ENCODE results near the gene TANC1. TPM values are rescaled to one million over a fixed set of nuclear protein-coding genes. Genes with fewer than 3 reads are reported as not detected.

The TANC1 gene
- total RNA-seq, 1 donor from 2014 or later: 84.1 TPM

DNA sequence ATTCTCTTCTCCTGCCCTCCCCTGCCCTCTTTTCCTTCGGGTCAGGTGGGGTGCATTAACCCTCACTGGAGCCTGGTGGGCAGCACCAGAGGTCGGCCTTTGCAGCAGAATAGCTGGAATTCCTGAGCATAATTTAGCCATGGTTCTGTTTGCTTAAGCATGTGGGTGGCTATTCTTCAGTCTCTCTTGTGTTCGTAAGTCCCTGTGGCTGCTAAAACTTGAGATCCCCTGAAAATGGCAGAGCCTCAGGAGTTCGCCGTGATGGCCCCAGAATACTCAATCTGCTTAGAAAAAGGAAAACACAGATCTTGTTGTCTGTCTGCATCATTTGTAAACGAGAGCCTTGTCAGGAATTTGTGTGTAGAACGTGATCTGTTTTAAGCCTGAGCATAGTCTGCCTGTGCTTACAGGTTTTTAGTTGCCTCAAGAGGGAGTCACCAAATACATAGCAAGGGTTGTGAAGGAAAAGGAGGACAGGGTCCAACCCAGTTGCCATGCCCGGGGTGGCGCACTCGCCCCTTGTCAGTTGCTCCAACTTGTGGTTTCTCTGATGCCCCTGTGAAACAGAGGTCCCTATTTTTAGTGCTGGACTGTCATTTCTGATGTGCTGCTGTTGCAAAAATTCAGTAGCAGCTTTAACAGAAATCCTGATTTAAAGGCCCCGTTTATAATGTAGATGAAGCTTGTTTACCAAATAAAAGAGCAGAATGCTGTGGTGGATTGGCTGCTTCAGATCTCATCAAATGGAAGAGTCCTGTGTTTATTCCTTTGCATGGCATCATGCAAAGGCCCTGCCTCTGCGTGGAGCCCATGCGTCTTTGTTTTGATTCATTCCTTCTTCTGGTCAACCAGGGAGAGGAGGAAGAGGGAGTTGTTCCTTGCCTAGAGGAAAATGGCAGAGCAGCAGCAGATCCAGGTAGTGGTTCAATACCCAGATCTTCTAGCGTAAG, 243.3 kb downstream of the TANC1 start:
- Mint-ChIP-seq H3K9me3 (ENCODE audit: unreplicated experiment) (no peaks in the 10 kb centered on the region), H3K4me1 (ENCODE audit: unreplicated experiment) (peaks cover 7% of the 10 kb centered on the region)
- no peak for DNase-seq (ENCODE audit: low spot score)

DNA sequence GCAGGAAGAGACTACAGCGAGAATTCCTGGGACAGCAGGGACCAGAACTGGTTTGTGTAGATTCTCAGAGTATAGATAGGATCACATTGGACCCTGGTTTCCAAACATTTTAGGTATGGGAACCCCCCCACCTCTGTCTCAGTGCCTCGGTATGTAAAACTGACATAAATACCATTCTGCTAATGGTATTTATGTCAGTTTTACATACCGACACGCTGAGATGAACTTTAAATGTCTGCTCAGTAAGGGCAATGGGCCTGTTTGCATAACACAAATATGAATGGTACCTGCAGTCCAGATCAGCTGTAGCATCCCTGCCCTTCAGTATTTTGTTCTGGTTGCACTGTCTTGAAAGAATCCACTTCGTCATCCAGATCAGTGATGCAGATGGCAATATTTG, 244.9 kb downstream of the TANC1 start:
- peaks cover 50% of the 10 kb centered on the region for H3K36me3 Mint-ChIP-seq (ENCODE audit: low read depth, unreplicated experiment)
- no peak overlapping the region for H3K4me3 Mint-ChIP-seq (ENCODE audit: unreplicated experiment)
- TF ChIP-seq, protein P1, sequence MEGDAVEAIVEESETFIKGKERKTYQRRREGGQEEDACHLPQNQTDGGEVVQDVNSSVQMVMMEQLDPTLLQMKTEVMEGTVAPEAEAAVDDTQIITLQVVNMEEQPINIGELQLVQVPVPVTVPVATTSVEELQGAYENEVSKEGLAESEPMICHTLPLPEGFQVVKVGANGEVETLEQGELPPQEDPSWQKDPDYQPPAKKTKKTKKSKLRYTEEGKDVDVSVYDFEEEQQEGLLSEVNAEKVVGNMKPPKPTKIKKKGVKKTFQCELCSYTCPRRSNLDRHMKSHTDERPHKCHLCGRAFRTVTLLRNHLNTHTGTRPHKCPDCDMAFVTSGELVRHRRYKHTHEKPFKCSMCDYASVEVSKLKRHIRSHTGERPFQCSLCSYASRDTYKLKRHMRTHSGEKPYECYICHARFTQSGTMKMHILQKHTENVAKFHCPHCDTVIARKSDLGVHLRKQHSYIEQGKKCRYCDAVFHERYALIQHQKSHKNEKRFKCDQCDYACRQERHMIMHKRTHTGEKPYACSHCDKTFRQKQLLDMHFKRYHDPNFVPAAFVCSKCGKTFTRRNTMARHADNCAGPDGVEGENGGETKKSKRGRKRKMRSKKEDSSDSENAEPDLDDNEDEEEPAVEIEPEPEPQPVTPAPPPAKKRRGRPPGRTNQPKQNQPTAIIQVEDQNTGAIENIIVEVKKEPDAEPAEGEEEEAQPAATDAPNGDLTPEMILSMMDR (IDR thresholded peaks at IDR 0.05; ENCODE audit: unreplicated experiment): no peak
- DNase-seq (ENCODE audit: low spot score): no peak
- no peaks in the 10 kb centered on the region for H3K9me3 Mint-ChIP-seq (ENCODE audit: unreplicated experiment)
- no peak overlapping the region for H3K27ac Mint-ChIP-seq (ENCODE audit: unreplicated experiment)
- peaks cover 7% of the 10 kb centered on the region for H3K4me1 Mint-ChIP-seq (ENCODE audit: unreplicated experiment)
- peaks cover 17% of the 10 kb centered on the region for H3K27me3 Mint-ChIP-seq (ENCODE audit: unreplicated experiment)

More for the DNA sequence above, 243.3 kb downstream of the TANC1 start:
- TF ChIP-seq, protein P1 (IDR thresholded peaks at IDR 0.05; ENCODE audit: unreplicated experiment): no peak
- Mint-ChIP-seq H3K4me3 (ENCODE audit: unreplicated experiment) (no peak overlapping the region), H3K27ac (ENCODE audit: unreplicated experiment) (no peak overlapping the region), H3K27me3 (ENCODE audit: unreplicated experiment) (peaks cover 17% of the 10 kb centered on the region), H3K36me3 (ENCODE audit: low read depth, unreplicated experiment) (peaks cover 55% of the 10 kb centered on the region)

- peaks cover 59% of the 10 kb centered on the region for H3K36me3 Mint-ChIP-seq (ENCODE audit: low read depth, unreplicated experiment)
- TF ChIP-seq, protein P1 (IDR thresholded peaks at IDR 0.05; ENCODE audit: unreplicated experiment): no peak
Observed at GRCh38 chr2:159214325-159214865, 246.0 kb downstream of the TANC1 start.

DNA sequence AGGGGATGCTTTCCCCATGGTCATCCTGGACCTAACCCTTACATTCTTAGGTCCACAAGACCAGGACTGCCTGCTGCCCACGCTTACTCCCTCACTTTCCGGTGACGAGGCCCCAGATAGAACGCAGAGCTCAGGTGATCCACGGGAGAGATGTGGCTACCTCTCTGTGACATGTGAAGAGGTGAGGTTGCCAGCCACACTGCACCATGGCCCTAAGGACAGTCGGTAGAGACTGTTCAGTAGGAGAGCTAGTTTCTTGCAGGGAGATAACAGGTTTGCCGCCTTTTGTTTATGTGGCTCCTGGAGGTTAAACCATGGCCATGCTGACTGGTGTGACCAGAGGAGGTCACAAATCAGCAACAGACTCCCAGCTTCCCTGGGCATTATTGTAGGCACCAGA, 246.7 kb downstream of the TANC1 start:
- Mint-ChIP-seq H3K4me3 (ENCODE audit: unreplicated experiment) (no peak overlapping the region), H3K9me3 (ENCODE audit: unreplicated experiment) (no peaks in the 10 kb centered on the region), H3K36me3 (ENCODE audit: low read depth, unreplicated experiment) (peaks cover 63% of the 10 kb centered on the region), H3K27me3 (ENCODE audit: unreplicated experiment) (peaks cover 17% of the 10 kb centered on the region), H3K4me1 (ENCODE audit: unreplicated experiment) (peaks cover 6% of the 10 kb centered on the region), H3K27ac (ENCODE audit: unreplicated experiment) (peak overlapping the region; percentile 81)
- DNase-seq (ENCODE audit: low spot score): no peak
- TF ChIP-seq, protein P1 (IDR thresholded peaks at IDR 0.05; ENCODE audit: unreplicated experiment): no peak

More at GRCh38 chr2:159214325-159214865, 246.0 kb downstream of the TANC1 start:
- no peak for DNase-seq (ENCODE audit: low spot score)
- no peak overlapping the region for H3K4me3 Mint-ChIP-seq (ENCODE audit: unreplicated experiment)
- no peak overlapping the region for H3K27ac Mint-ChIP-seq (ENCODE audit: unreplicated experiment)
- H3K9me3 Mint-ChIP-seq (ENCODE audit: unreplicated experiment): no peaks in the 10 kb centered on the region
- H3K4me1 Mint-ChIP-seq (ENCODE audit: unreplicated experiment): peaks cover 7% of the 10 kb centered on the region
- H3K27me3 Mint-ChIP-seq (ENCODE audit: unreplicated experiment): peaks cover 17% of the 10 kb centered on the region

GRCh38 chr2:159217676-159218075, 249.2 kb downstream of the TANC1 start:
- Mint-ChIP-seq H3K4me1 (ENCODE audit: unreplicated experiment) (peaks cover 5% of the 10 kb centered on the region), H3K4me3 (ENCODE audit: unreplicated experiment) (peak overlapping the region; percentile 3), H3K9me3 (ENCODE audit: unreplicated experiment) (no peaks in the 10 kb centered on the region), H3K36me3 (ENCODE audit: low read depth, unreplicated experiment) (peaks cover 60% of the 10 kb centered on the region), H3K27me3 (ENCODE audit: unreplicated experiment) (peaks cover 16% of the 10 kb centered on the region), H3K27ac (ENCODE audit: unreplicated experiment) (no peak overlapping the region)
- TF ChIP-seq, protein P1 (IDR thresholded peaks at IDR 0.05; ENCODE audit: unreplicated experiment): no peak
- no peak for DNase-seq (ENCODE audit: low spot score)
